Panc1 (cell line): ENCODE data around the gene EME1. TPM values are rescaled to one million over a fixed set of nuclear protein-coding genes. Genes with fewer than 3 reads are reported as not detected.

Experiments used
- ATAC-seq: fragments of 200-7000 bp; cut with Tn5 transposase; 2 replicates; pipeline ENCODE4 v1.9.1; 2020; ENCODE audit warnings: mild to moderate bottlenecking, moderate library complexity
- BruUV-seq: library from RNA; stranded (reverse); fragments of 400-500 nt; replicated peaks from 2 replicates; lab custom pipeline; 2021; lab: Mats Ljungman, UMichigan
- CTCF ChIA-PET: fragments of 300-600 bp; sonication (Branson Sonifier 250); formaldehyde crosslinking; loops from one replicate; lab custom pipeline; 2022; ENCODE audit warnings: antibody characterized with exemption; lab: Charles Lee
- POLR2A ChIA-PET: fragments of 300-600 bp; sonication (Branson Sonifier 250); formaldehyde crosslinking; loops from one replicate; lab custom pipeline; 2022; ENCODE audit warnings: antibody characterized with exemption; lab: Charles Lee
- DNase-seq: peaks from one replicate; pipeline ENCODE4 v3.0.0-alpha.2; 2010; ENCODE audit warnings: low read depth, low spot score
- H3K27ac ChIP-seq: 2 replicates; pipeline ENCODE4 v1.5.1; 2011; ENCODE audit warnings: mild to moderate bottlenecking, low read length, inconsistent platforms
- H3K27me3 ChIP-seq: fragments of 200-500 bp; sonication (Bioruptor generic); 2 replicates; pipeline ENCODE4 v1.6.0; 2014; ENCODE audit warnings: low read length, inconsistent platforms; ENCODE audit not compliant: control insufficient read depth, insufficient read depth
- H3K36me3 ChIP-seq: fragments of 200-500 bp; sonication (Bioruptor generic); 2 replicates; pipeline ENCODE4 v1.5.1; 2014; ENCODE audit warnings: inconsistent platforms, mild to moderate bottlenecking, low read length, moderate library complexity; ENCODE audit not compliant: control insufficient read depth, insufficient read depth
- H3K4me1 ChIP-seq: 2 replicates; pipeline ENCODE4 v1.5.1; 2011; ENCODE audit warnings: inconsistent platforms, mild to moderate bottlenecking, low read length, moderate library complexity; ENCODE audit not compliant: control insufficient read depth, insufficient read depth
- H3K4me3 ChIP-seq, 2 experiments: 2 replicates each; pipeline ENCODE4 v1.5.1; 2011 to 2012; ENCODE audit warnings: low read depth in 2 of 2, low read length in 2 of 2, mild to moderate bottlenecking in 2 of 2, inconsistent platforms in 1 of 2, moderate library complexity in 1 of 2
- H3K9me3 ChIP-seq: fragments of 200-500 bp; sonication (Bioruptor generic); 2 replicates; pipeline ENCODE4 v1.5.1; 2014; ENCODE audit warnings: low read depth, mild to moderate bottlenecking, inconsistent platforms, low read length, moderate library complexity; ENCODE audit not compliant: control insufficient read depth, insufficient read depth
- CTCF ChIP-seq: fragments of 450-650 bp; IDR thresholded peaks from 2 replicates; pipeline ENCODE4 v1.5.1; 2017; ENCODE audit warnings: mild to moderate bottlenecking
- POLR2AphosphoS5 ChIP-seq: IDR thresholded peaks from 2 replicates; pipeline ENCODE4 v1.6.1; 2012; ENCODE audit warnings: mild to moderate bottlenecking, low read depth, low read length, moderate library complexity
- REST ChIP-seq, 2 experiments: IDR thresholded peaks; 2 replicates each; pipeline ENCODE4 v1.6.1; 2011 to 2012; ENCODE audit warnings: low read depth in 2 of 2, control low read depth in 1 of 2, low read length in 1 of 2, mild to moderate bottlenecking in 1 of 2, moderate library complexity in 1 of 2; ENCODE audit not compliant: insufficient read depth in 1 of 2
- SIN3A ChIP-seq: IDR thresholded peaks from 2 replicates; pipeline ENCODE4 v1.6.1; 2012; ENCODE audit warnings: low read depth, mild to moderate bottlenecking, low read length, moderate library complexity, borderline replicate concordance; ENCODE audit not compliant: insufficient read depth
- TCF7L2 ChIP-seq: IDR thresholded peaks from 2 replicates; pipeline ENCODE4 v1.6.1; 2011; ENCODE audit warnings: mild to moderate bottlenecking, low read depth, low read length, inconsistent platforms
- in situ Hi-C: cut with HindIII; loops from 2 replicates; pipeline ENCODE4 v1.10.0; 2016; ENCODE audit warnings: low sequenced_read_pairs, low pct_unique_long_range_greater_than_20kb
- intact Hi-C: fragments of 100-400 bp; cut with micrococcal nuclease; formaldehyde crosslinking; loops from one replicate; pipeline ENCODE4 v1.10.0; 2022; ENCODE audit not compliant: unreplicated experiment
- total RNA-seq: library from RNA; stranded (reverse); gene quantifications from one replicate; pipeline ENCODE4 v1.2.1, GENCODE V29; 2021; ENCODE audit not compliant: unreplicated experiment

EME1 gene
- total RNA-seq, 1 experiment from 2014 or later = 15.3 TPM

GRCh38 chr17:50394711-50395110 is 21.7 kb downstream of the EME1 start:
- Histone ChIP-seq H3K27me3 (no peaks in the 10 kb centered on the region), H3K27ac (peak overlapping the region; percentile 11; the same call in 1 of the 2 replicates), H3K36me3 (peaks cover 54% of the 10 kb centered on the region), H3K9me3 (no peaks in the 10 kb centered on the region), H3K4me1 (peaks cover 14% of the 10 kb centered on the region; the same call in 1 of the 2 replicates), H3K4me3 (no peak overlapping the region)
- CTCF ChIA-PET = no interaction called here
- POLR2A ChIA-PET = no interaction called here
- no peak for TF ChIP-seq CTCF
- no peak for TF ChIP-seq SIN3A
- TF ChIP-seq POLR2AphosphoS5 = no peak
- TF ChIP-seq REST (IDR thresholded peaks at IDR 0.05; ENCODE audit: insufficient read depth in 1 of 2, low read depth in 2 of 2, low read length in 1 of 2) = no peak
- no peak for TF ChIP-seq TCF7L2
- no TSS peak for BruUV-seq
- in situ Hi-C loops (no loop called here), intact Hi-C loops (no loop called here)
- ATAC-seq = no peak
- no peak for DNase-seq

GRCh38 chr17:50396261-50397110 is 23.5 kb downstream of the EME1 start:
- DNase-seq = no peak
- POLR2A ChIA-PET = interaction anchor here (1.7 kb wide), 1 partner anchor 23 kb away, joined by 5 read pairs; the partner anchor contains the start of genes EME1 and MRPL27
- BruUV-seq = no TSS peak
- in situ Hi-C loops (no loop called here), intact Hi-C loops (no loop called here)
- TF ChIP-seq SIN3A (no peak; the same call in 1 of the 2 replicates), POLR2AphosphoS5 (no peak)
- Histone ChIP-seq H3K4me3 (peak overlapping the region; percentile 87 to 100), H3K36me3 (peaks cover 46% of the 10 kb centered on the region), H3K27me3 (no peaks in the 10 kb centered on the region), H3K9me3 (no peaks in the 10 kb centered on the region), H3K4me1 (peaks cover 14% of the 10 kb centered on the region; the same call in 1 of the 2 replicates), H3K27ac (peak overlapping the region; percentile 95)
- CTCF ChIA-PET = interaction anchor here (0.5 to 2.7 kb wide), 11 partner anchors 9 to 313 kb away, joined by 3 to 21 read pairs (median 3); partner anchors contain the start of gene RSAD1
- ATAC-seq = peak; percentile 50
